ENCODE measurements around the gene HDAC7.

HDAC7 gene

GRCh38 chr12:47789712-47790489 lies 29.8 kb downstream of the HDAC7 start (continued):
- TF ChIP-seq TSHZ2 (CRISPR knock-in tag; IDR thresholded peaks at IDR 0.05) (no peak), TCF4 (CRISPR knock-in tag; IDR thresholded peaks at IDR 0.05; ENCODE audit: borderline replicate concordance) (no peak), ZNF70 (CRISPR knock-in tag; IDR thresholded peaks at IDR 0.05) (no peak), ESRRG (CRISPR knock-in tag; IDR thresholded peaks at IDR 0.05) (no peak)
- TF ChIP-seq, protein P1, sequence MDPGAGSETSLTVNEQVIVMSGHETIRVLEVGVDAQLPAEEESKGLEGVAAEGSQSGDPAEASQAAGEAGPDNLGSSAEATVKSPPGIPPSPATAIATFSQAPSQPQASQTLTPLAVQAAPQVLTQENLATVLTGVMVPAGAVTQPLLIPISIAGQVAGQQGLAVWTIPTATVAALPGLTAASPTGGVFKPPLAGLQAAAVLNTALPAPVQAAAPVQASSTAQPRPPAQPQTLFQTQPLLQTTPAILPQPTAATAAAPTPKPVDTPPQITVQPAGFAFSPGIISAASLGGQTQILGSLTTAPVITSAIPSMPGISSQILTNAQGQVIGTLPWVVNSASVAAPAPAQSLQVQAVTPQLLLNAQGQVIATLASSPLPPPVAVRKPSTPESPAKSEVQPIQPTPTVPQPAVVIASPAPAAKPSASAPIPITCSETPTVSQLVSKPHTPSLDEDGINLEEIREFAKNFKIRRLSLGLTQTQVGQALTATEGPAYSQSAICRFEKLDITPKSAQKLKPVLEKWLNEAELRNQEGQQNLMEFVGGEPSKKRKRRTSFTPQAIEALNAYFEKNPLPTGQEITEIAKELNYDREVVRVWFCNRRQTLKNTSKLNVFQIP (CRISPR knock-in tag; IDR thresholded peaks at IDR 0.05; ENCODE audit: borderline replicate concordance, low read depth), result no peak

GRCh38 chr12:47789141-47789540 lies 30.6 kb downstream of the HDAC7 start:
- no peak for TF ChIP-seq ZNF70 (CRISPR knock-in tag; IDR thresholded peaks at IDR 0.05)
- no peak for TF ChIP-seq BACH2 (CRISPR knock-in tag; IDR thresholded peaks at IDR 0.05; ENCODE audit: borderline replicate concordance)
- TF ChIP-seq ZNF565 (CRISPR knock-in tag; conservative IDR thresholded peaks at IDR 0.05; ENCODE audit: low read depth), result no peak
- TF ChIP-seq PPARA (CRISPR knock-in tag; IDR thresholded peaks at IDR 0.05; ENCODE audit: borderline replicate concordance), result no peak
- no peak for TF ChIP-seq RARB (CRISPR knock-in tag; IDR thresholded peaks at IDR 0.05)
- TF ChIP-seq ZC3H10 (CRISPR knock-in tag; IDR thresholded peaks at IDR 0.05), result no peak
- TF ChIP-seq ZFP30 (CRISPR knock-in tag; IDR thresholded peaks at IDR 0.05), result no peak
- no peak for TF ChIP-seq ESRRG (CRISPR knock-in tag; IDR thresholded peaks at IDR 0.05)
- no peak for TF ChIP-seq CSRNP3 (CRISPR knock-in tag; IDR thresholded peaks at IDR 0.05)
- no peak for TF ChIP-seq TOX (CRISPR knock-in tag; IDR thresholded peaks at IDR 0.05; ENCODE audit: borderline replicate concordance)
- no peak for TF ChIP-seq OSR1 (CRISPR knock-in tag; IDR thresholded peaks at IDR 0.05)
- TF ChIP-seq, protein P1 (CRISPR knock-in tag; IDR thresholded peaks at IDR 0.05; ENCODE audit: borderline replicate concordance, low read depth), result no peak
- no peak for ATAC-seq

DNA sequence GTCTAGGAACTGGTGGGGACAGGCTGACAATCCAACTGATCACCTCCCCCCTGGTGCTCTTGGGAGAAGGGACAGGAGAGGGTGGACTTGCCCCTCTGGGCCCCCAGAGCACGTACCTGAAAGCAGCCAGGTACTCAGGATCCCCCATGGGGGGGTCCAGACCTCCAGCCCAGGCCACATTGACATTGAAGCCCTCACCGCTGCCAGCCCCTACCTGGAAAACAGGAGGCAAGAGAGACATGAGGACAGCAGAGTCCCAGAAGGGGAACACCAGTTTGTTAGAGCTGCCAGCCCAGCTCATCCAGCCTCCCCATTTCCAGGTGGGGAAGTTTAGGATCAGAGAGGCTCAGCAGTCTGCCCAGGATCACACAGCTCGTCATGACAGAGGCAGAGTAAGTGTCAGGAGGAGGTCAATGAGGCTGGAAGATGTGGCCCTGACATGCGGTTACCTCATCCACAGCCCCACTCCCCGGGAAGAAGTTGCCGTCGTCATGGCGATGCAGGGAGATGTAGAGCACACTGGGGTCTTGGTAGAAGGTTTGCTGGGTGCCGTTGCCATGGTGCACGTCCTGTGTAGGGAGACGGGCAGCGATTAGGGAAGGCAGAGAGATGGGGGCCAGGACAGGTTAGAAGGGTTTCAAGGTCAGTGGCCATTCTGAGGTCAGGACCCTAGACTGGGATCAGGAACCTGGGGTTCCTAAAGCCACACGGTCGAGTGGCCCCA lies 31.9 kb downstream of the HDAC7 start:
- TF ChIP-seq ESRRG (CRISPR knock-in tag; IDR thresholded peaks at IDR 0.05) (no peak), GLIS3 (CRISPR knock-in tag; IDR thresholded peaks at IDR 0.05) (no peak), ZC3H10 (CRISPR knock-in tag; IDR thresholded peaks at IDR 0.05) (no peak), SNAI2 (CRISPR knock-in tag; IDR thresholded peaks at IDR 0.05) (no peak), ZNF70 (CRISPR knock-in tag; IDR thresholded peaks at IDR 0.05) (no peak), RARB (CRISPR knock-in tag; IDR thresholded peaks at IDR 0.05) (no peak), CSRNP3 (CRISPR knock-in tag; IDR thresholded peaks at IDR 0.05) (no peak), CSDC2 (CRISPR knock-in tag; IDR thresholded peaks at IDR 0.05) (no peak), TCF4 (CRISPR knock-in tag; IDR thresholded peaks at IDR 0.05; ENCODE audit: borderline replicate concordance) (no peak), ZNF8 (CRISPR knock-in tag; IDR thresholded peaks at IDR 0.05) (no peak), TOX (CRISPR knock-in tag; IDR thresholded peaks at IDR 0.05; ENCODE audit: borderline replicate concordance) (no peak), BACH2 (CRISPR knock-in tag; IDR thresholded peaks at IDR 0.05; ENCODE audit: borderline replicate concordance) (no peak), CREB5 (CRISPR knock-in tag; IDR thresholded peaks at IDR 0.05; ENCODE audit: low read depth) (no peak), PPARA (CRISPR knock-in tag; IDR thresholded peaks at IDR 0.05; ENCODE audit: borderline replicate concordance) (no peak)
- TF ChIP-seq, protein P1 (CRISPR knock-in tag; IDR thresholded peaks at IDR 0.05; ENCODE audit: borderline replicate concordance, low read depth), result no peak

More for the DNA sequence above, 31.9 kb downstream of the HDAC7 start:
- ATAC-seq, result no peak
